ENCODE results near the gene TMEM8B.

TMEM8B gene

GRCh38 chr9:35842020-35842745 lies 13.2 kb downstream of the TMEM8B start:
- in situ Hi-C loops (cut with HindIII; ENCODE audit: low sequenced_read_pairs), result no loop called here
- TF ChIP-seq, protein P1, sequence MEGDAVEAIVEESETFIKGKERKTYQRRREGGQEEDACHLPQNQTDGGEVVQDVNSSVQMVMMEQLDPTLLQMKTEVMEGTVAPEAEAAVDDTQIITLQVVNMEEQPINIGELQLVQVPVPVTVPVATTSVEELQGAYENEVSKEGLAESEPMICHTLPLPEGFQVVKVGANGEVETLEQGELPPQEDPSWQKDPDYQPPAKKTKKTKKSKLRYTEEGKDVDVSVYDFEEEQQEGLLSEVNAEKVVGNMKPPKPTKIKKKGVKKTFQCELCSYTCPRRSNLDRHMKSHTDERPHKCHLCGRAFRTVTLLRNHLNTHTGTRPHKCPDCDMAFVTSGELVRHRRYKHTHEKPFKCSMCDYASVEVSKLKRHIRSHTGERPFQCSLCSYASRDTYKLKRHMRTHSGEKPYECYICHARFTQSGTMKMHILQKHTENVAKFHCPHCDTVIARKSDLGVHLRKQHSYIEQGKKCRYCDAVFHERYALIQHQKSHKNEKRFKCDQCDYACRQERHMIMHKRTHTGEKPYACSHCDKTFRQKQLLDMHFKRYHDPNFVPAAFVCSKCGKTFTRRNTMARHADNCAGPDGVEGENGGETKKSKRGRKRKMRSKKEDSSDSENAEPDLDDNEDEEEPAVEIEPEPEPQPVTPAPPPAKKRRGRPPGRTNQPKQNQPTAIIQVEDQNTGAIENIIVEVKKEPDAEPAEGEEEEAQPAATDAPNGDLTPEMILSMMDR (IDR thresholded peaks at IDR 0.05; ENCODE audit: low read depth, low read length, missing control alignments), result no peak
- DNase-seq (ENCODE audit: low read depth), result no peak
- H3K4me3 ChIP-seq (ENCODE audit: low read depth, low read length), result no peak overlapping the region

- no peak for DNase-seq (ENCODE audit: low read depth)
- in situ Hi-C loops (cut with HindIII; ENCODE audit: low sequenced_read_pairs), result no loop called here
- no peak overlapping the region for H3K4me3 ChIP-seq (ENCODE audit: low read depth, low read length)
- TF ChIP-seq, protein P1 (IDR thresholded peaks at IDR 0.05; ENCODE audit: low read depth, low read length, missing control alignments), result no peak
Measured at GRCh38 chr9:35842795-35843194, 13.8 kb downstream of the TMEM8B start.

- H3K4me3 ChIP-seq (ENCODE audit: low read depth, low read length), result no peak overlapping the region
- DNase-seq (ENCODE audit: low read depth), result peak; percentile 74
- in situ Hi-C loops (cut with HindIII; ENCODE audit: low sequenced_read_pairs), result no loop called here
- TF ChIP-seq, protein P1 (IDR thresholded peaks at IDR 0.05; ENCODE audit: low read depth, low read length, missing control alignments), result no peak
Measured at GRCh38 chr9:35844628-35845270, 15.7 kb downstream of the TMEM8B start.

- TF ChIP-seq, protein P1 (IDR thresholded peaks at IDR 0.05; ENCODE audit: low read depth, low read length, missing control alignments), result no peak
- DNase-seq (ENCODE audit: low read depth), result no peak
- no peak overlapping the region for H3K4me3 ChIP-seq (ENCODE audit: low read depth, low read length)
- in situ Hi-C loops (cut with HindIII; ENCODE audit: low sequenced_read_pairs), result no loop called here
Measured at GRCh38 chr9:35845824-35846771, 17.1 kb downstream of the TMEM8B start.

DNA sequence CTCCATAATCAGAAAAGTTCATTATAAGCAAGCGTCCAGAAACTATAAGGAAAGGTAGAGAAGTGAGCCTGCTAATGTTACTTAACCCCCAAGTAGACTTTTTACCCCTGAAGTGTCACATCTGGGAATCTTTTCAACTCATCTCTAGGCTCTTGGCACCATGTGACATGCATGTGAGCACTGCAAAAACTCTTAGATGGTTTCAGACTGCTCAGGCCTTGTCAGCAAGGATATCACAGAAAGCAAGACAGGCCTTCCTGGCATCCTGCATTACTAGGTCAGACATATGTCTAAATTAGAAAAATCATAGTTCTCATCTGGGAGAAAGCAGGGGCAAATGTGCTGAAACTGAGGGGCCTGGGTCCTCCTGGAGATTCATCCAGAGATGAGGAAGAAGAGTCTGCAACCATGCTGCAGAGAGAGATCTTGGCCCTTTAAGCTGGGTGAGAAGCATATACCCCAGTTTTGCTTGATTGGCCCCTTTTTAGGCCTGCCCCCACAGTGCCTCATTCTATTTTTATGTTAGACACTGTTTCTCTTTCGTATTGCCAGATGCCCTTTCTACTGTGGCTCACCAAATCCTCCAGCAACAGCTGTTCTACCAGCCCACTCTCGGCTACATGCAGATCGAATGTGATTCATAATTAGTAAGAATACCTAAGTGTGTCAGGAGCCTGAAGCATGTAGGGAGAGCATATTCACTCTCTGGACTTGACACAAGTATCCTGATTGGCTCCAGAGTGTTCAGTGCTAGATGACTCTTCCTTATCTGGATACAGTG lies 19.0 kb downstream of the TMEM8B start:
- H3K4me3 ChIP-seq (ENCODE audit: low read depth, low read length), result no peak overlapping the region
- peak; percentile 18 for DNase-seq (ENCODE audit: low read depth)
- in situ Hi-C loops (cut with HindIII; ENCODE audit: low sequenced_read_pairs), result no loop called here
- TF ChIP-seq, protein P1 (IDR thresholded peaks at IDR 0.05; ENCODE audit: low read depth, low read length, missing control alignments), result no peak

Data from astrocyte of the cerebellum (primary cell).